ENCODE measurements around the gene CELA2B.
"Not testable (repeated sequence)": the region's sequence is repeated elsewhere in the genome, so short reads cannot be mapped to it uniquely, and the experiment has no call there.

The CELA2B gene

DNA sequence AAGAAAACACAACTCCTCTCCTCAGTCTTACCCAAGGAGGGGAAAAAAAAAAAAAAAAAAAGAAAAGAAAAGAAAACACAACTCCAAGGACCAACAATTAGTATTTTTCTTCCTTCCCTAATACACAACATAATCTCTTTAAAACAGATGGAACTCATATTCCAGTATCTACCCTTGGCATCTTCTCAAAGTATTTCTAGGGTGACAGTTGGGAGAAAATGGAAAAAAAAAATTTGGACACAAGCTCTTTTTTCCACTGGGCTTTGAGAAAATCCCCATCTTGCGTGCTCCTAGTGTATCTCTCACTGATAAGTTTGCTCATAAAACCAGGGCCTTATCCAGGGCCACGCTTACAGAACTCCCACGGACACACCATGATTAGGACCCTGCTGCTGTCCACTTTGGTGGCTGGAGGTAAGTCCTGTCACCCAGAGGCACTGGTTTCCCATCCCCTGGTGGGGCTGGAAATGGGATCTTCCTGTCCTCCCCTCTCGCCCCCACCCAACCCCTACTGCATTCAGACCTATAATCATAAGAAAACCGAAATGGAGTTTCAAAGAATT lies at the start of gene CELA2B:
TSS of gene CELA2B (plus strand) at position 353 of the 563 bp plus-strand sequence. CDS start at position 375, 22 bp downstream.
- DNase-seq = no peak

DNA sequence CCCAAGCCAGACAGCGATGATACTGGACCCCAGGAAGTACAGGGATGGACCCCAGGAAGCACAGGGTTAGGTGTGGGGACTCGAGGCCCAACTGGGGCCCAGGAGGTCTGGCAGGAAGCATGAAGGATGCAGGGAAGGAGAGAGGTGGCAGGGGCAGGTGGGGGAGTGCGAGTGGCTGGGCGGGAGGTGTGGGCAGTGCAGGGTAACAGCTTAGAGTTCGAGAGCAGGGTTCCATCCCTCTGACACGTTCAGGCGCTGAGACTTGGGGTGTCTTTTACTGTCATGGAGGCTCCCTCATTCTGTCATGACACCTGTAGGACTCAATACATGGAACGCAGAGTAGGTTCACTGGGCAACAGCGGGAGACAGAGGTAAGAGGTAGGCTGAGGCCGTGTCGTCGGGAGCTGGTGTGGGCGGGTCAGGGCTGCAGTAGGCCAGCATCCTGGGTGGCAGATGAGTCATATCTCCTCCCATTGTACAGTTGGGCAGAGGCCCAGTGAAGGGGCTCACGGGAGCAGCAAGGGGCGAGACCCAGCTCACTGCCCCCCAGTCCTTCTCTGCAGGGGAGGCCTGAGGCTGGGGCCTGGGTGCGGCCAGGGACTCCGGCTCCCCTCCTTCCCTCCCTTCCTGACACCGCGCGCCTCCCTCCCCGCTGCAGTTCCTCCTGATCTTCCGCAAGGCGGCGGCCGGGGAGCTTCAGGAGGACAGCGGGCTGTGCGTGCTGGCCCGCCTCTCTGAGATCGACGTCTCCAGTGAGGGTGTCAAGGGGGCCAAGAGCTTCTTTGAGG lies 49.2 kb upstream of the CELA2B start:
- DNase-seq = no peak

DNA sequence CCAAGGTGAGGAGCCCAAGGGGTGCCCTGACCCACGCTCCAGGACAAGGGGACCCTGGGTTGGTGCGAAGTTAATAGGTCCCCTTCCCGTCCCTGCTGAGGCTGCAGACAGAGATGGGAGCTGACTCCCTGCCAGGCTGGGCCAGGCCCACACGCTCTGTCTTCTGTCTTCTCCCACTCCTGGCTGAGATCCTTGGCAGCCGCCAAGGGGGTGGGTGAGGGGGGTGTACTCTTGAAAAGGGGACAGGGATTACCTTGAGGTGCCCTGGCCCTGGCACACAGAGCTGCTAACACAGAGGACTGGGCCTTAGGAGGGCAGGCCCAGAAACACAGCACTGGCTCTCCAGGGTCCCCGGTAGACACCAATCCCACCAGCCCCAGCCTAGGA lies 48.6 kb upstream of the CELA2B start:
- no peak for DNase-seq

DNA sequence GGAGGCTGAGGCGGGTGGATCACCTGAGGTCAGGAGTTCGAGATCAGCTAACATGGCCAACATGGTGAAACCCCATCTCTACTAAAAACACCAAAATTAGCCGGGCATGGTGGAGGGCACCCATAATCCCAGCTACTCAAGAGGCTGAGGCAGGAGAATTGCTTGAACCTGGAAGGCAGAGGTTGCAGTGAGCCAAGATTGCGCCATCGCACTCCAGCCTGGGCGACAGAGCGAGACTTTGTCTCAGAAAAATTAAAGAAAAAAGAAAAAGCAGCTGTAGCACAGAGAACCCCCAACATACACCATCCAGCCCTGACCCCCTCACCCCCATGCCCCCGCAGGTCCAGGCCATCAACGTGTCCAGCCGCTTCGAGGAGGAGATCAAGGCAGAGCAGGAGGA lies 47.7 kb upstream of the CELA2B start:
- DNase-seq = not testable (repeated sequence)

DNA sequence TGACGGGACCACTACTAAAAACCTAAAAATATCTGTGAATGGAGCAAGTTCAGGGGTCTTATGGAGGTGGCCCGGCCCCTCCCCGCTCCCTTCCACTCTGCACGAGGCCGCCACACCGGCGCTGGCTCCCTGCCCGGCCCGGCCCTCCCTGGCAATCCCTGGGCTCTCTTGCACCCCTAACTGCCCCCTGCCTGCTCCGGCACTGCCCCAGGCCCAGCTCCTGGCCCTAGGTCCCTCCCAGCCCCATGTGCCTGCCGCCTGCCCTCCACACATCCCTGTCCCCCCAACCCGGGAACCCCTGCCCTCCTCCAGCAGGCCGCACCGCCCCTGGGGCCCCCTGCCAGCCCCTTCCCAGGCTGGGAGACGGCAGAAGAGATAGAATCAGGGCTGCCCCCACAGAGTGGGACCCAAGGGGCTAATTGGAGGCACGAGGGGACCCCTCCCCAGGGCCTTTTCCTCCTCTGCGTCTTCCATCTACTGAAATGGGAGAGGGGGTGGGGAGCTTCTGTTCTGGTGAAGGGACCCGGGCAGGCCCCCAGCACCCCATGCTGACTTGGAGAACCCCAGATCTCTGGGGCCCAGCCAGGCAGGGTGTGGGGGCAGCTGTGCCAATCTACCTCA lies 47.0 kb upstream of the CELA2B start:
- DNase-seq = no peak

DNA sequence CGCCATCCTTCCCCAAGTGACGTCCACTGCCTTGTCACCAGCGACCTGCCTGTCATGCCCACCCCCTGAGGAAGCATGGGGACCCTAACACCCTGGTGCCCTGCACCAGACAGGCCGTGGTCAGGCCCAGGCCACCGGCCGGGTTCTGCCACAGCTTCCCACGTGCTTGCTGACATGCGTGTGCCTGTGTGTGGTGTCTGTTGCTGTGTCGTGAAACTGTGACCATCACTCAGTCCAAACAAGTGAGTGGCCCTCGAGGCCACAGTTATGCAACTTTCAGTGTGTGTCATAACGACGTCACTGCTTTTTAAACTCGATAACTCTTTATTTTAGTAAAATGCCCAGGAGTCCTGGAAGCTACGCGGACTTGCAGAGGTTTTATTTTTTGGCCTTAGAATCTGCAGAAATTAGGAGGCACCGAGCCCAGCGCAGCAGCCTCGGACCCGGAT lies 46.2 kb upstream of the CELA2B start:
- no peak for DNase-seq

DNA sequence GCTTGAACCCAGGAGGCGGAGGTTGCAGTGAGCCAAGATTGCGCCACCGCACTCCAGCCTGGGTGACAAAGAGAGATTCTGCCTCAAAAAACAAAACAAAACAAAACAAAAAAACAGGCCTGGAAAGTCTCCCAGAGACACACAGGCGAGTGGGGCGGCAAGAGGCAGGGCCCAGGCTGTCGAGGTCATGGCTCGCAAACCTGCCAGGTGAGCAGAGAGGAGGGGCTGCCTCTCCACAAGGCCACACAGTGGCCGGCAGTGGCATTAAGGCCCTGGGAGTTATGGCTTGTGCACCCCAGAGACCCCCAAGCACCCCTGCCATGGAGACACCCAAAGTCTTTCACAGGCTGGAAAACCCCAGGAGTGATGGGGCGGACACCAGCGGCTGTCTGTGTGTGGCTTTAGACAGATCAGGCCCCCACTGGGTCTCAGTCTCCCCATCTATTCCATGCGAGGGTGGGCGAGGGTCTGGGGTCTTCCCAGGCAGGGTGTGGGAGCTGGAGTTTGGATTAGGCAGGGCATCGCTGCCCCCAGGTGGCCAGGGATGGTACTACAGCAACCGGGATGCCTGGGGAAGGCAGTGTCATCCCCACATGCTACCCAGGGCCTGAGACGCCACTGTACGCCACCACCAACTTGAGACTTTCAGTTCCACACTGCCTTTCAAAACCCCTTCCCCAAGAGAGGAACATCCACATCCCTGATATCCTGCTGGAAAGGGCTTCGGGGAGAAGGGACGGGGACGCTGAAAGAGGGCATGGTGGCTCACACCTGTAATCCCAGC lies 44.9 kb upstream of the CELA2B start:
- peak; percentile 9 to 66 (median 29) for DNase-seq

DNA sequence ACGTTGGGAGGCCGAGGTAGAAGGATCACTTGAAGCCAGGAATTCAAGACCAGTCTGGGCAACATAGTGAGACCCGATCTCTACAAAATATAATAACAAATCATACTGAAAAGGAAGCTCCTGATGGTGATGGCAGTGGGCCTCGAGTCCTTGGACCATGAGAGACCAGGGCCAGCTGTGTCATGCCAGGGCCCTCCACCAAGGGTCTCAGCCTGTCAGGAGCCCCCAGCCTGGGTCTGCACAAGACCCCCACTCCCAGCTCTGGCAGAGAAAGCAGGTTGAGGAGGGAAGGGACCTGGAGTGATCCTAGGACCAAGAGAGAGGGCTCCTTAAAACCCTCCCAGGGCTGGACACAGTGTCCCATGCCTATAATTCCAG lies 44.3 kb upstream of the CELA2B start:
- DNase-seq = no peak

DNA sequence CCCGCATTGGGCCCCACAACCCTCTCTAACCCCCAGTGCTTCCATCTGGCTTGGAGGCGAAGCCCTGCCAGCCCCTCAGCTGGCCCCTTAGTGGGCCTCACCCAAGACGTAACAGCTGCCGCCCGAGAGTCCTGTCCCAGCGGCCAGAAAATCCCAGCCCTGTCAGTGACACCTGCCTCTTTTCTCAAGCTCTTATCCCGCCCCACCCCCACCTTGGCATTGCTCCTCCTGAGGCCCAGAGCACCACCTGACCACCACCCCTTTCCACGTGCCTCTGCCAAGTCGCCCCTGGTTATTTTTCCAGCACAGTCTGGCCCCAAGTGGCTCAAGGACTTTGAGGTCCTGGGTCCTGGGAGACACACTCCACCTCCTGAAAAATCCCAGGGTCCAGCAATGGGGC lies 43.6 kb upstream of the CELA2B start:
- peak in 2 of 3 experiments; percentile 19 to 53 for DNase-seq

DNA sequence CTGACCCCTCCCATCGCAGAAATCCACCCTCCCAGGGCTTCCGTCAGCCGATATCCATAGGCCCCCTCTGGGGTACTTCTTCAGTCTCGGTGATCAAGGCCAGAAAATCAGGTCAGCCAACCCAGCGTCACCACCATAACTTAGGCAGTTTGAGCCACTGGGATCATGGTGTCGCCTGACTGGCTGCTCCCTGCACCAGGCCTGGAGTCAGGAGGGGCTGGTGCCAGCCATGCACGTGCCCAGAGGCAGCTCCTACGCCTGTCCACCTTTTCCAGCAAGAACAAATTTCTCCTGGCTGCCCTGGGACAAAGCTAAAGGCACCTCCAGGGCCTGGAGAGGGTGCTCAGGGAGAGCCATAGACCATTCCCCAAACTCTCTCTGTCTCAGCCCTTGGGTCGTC lies 42.4 kb upstream of the CELA2B start:
- no peak for DNase-seq

DNA sequence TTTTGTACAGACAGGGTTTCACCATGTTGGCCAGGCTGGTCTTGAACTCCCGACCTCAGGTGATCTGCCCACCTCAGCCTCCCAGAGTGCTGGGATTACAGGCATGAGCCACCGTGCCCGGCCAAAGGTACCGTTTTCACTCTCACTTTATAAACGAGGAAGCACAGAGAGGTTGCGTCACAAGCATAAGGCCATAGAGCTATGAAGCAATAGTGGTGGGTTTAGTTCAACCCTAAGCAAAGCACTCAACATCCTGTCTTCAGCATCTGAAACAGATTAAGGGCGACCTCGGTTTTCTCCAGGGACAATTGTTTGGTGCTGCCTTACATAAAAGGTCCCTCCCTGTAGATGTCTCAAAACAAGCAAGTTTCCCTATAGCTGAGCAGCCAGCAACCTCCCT lies 41.2 kb upstream of the CELA2B start:
- DNase-seq = not testable (repeated sequence)

DNA sequence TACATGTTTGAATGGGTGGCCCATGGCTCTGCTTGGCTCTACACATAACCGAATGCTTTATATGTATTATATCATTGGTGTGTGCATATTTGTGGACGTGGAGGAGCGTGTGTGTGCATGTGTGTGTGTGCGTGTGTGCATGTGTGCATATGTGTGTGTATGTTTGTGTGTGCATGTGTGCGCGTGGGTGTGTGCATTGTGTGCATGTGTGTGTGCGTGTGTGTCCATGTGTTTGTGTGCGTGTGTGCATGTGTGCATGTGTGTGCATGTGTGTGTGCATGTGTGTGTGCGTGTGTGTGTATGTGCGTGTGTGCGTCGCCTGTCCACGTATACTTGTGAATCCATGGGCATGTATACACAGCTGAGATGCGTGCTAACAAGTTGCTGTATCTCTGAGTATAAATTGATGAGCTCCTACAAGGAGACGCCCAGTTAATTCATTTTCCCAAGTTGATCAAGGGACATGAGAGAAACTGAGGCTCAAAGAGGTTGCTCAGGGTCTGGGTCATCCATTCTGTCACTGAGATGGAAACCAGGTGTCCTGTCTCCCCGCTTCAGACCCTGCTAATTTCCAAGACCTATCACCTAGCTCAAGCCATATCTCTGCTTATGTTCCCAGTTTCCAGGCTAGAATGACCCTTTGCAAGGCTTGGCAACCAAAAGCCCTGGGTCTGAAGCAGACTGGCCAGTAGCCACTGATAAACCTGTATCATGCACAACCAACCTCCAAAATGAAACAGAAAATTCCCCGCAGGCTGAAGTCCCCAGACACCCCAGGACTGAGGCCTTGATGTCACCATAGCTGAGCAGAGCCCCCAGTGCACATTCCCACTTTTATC lies 40.4 kb upstream of the CELA2B start:
- no peak for DNase-seq

DNA sequence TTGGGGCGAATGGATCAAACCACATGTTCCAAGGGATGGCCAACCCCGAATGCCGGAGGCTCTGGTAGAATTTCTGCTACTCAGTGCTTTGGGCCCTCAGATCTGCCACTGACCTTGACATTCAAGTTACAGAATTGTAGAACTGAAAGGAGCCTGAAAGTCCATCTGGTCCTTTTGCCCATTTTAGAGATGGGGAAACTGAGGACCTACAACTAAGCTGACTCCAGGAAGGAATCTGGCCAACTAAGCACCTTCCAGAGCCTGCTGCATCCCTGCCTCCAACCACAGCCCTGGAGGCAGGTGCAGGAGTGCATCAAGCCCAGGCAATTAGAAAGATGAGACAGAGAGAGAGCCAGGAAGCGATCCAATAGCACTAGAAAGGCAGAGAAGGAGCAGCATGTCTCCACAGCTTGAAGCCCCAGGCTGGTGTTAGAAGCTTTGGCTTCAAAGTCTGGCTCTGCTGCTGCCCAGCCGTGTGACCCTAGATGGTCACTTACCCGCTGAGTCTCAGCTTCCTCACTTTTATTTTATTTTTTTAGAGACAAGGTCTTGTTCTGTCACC lies 38.9 kb upstream of the CELA2B start:
- DNase-seq = peak in 1 of 3 experiments; percentile 24

DNA sequence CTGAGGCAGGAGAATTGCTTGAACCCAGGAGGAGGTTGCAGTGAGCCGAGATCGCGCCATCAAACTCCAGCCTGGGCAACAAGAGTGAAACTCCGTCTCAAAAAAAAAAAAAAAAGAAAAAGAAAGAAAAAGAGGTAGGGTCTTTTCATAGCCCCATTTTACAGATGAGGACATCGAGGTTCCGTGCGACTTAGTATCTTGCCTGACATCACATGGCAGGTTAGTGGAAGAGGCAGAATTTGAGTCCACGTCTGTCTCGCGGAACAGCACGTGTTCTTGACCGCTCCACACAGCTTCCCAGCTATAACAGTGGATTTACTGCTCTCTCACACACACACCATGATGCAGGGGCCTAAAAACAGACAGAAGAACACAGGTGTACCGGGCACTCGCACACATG lies 36.6 kb upstream of the CELA2B start:
- no peak for DNase-seq

DNA sequence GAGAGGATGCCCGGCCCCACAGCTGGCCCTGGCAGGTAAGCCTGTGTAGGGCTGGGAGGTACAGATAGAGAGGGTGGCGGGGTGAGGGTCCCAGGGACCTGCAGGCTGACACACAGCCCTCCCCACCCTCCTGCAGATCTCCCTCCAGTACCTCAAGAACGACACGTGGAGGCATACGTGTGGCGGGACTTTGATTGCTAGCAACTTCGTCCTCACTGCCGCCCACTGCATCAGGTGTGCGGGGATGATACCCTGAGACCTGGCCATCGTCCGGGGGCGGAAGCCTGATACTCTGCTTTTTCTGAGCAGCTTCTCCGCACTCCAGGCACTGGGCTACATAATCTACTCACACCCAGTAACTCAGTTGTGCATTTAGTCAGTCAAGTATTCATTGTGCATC lies 35.5 kb upstream of the CELA2B start:
- no peak for DNase-seq

DNA sequence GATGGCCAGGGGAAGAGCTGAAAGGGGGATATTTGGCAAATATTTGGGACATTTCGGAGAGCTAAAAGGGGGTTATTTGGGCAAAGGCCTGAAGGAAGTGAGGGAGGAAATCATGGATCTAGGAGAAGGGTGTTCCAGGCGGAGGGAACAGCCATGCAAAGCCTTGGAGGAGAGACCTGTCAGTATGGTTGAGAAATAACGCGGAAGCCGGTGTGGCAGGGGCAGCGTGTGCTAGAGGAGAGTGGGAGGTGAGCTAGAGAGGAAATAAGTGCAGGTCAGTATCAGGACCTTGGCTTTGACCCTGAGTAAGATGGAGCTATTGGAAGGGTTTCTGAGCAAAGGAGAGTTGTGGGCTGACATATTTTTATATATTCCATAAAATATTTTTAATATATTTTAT lies 34.7 kb upstream of the CELA2B start:
- no peak for DNase-seq

DNA sequence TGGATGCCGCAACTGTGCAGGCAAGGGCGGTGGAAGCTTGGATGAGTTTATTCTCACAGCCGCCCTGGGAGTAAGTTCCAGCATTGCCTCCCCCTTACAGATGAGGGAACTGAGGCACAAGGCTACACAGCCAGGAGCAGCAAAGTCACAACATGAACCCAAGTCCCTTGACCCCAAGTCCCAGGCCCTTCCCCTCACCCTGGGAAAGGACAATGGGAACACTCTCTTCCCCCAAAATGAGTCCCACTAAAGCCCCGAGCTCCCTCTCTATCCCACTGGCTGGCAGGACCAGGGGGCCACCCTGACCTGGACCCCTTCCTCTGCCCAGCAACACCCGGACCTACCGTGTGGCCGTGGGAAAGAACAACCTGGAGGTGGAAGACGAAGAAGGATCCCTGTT lies 33.8 kb upstream of the CELA2B start:
- no peak for DNase-seq

DNA sequence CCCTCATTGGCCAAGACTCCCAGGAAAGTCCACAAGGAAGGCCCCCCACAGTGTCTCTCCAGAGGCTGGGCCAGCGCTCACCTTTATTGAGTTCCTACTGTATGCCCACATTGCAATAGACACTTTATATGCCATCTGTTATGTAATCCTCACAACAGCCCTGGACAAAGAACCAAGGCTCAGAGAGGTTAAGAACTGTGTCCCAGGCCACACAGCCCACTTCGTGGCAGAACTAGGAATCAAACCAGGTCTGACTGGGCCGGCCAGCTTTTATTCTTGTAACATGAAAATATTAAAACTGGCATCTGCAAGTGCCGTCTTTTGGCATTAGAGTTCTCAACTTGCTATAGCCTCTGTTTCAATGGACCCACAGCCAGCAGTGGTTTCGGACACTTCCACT lies 33.1 kb upstream of the CELA2B start:
- DNase-seq = no peak

DNA sequence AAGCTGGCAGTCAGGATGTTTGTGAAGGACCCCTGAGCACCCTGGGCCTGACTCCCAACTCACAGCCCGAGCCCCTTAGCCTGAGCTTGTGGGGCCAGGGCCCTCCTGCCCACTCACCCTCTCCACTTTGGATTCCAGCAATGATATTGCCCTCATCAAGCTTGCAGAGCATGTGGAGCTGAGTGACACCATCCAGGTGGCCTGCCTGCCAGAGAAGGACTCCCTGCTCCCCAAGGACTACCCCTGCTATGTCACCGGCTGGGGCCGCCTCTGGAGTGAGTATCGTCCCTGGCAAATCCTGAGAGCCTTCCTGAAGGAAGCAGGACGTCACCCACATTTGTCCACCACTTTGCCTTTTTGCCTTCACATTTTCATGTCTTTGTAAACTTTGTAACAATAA lies 32.6 kb upstream of the CELA2B start:
- DNase-seq = no peak

DNA sequence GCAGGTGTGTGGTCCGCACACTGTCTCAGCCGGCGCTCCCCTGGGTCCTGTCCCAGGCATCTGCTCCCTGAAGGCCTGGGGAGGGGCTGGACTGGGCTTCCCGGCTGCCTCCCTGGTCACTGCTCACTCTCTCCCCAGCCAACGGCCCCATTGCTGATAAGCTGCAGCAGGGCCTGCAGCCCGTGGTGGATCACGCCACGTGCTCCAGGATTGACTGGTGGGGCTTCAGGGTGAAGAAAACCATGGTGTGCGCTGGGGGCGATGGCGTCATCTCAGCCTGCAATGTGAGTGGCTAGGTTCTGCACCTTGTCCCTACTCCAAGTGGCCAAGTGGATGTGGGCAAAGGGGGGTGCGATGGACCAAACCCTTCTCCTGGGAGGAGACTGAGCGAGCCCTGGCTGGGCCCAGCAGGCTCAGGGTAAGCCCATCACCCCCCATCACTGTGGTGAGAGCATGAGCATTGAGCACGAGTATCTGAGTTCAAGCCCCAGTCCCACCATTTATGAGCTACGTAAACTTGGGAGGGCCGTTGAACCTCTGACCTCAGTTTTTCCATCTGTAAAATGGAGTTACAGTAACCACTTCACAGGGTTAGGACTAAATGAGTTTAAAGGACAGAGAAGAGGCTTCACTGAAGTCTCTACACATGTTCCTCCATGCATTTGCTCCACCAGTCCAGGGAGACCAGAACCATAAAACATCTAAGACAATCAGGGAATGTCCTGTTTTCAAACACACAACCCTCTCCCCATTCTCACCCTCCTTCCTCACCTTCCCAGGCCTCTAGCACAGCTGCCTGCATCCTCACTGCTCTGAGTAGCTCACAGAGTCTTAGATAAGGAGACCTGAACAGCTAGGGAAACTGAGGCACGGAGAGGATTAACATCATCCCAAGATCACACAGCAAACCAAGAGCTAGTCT lies 31.2 kb upstream of the CELA2B start:
- no peak for DNase-seq
